HepG2 (cell line): ENCODE measurements around the gene MAP3K3.

Source experiments
- CTCF ChIP-seq: sonication (generic); formaldehyde crosslinking; IDR thresholded peaks from 2 replicates; pipeline ENCODE4 v1.5.0; 2020; ENCODE audit warnings: mild to moderate bottlenecking, missing genetic modification reagents, moderate library complexity
- EZH2 ChIP-seq: conservative IDR thresholded peaks from 2 replicates; pipeline ENCODE4 v1.6.1; 2012; ENCODE audit warnings: mild to moderate bottlenecking, low read depth, low read length, moderate library complexity
- NFE2L1 ChIP-seq: sonication (generic); formaldehyde crosslinking; IDR thresholded peaks from 2 replicates; pipeline ENCODE4 v1.4.0; 2020; ENCODE audit warnings: missing genetic modification reagents, mild to moderate bottlenecking, borderline replicate concordance
- POLR2AphosphoS5 ChIP-seq: IDR thresholded peaks from 2 replicates; pipeline ENCODE4 v1.6.1; 2012; ENCODE audit warnings: low read depth, low read length
- SUZ12 ChIP-seq: fragments of 150-350 bp; IDR thresholded peaks from 2 replicates; pipeline ENCODE4 v1.6.1; 2014; ENCODE audit warnings: low read depth, low read length
- TBL1XR1 ChIP-seq: fragments of 150-350 bp; IDR thresholded peaks from 2 replicates; pipeline ENCODE4 v1.6.1; 2014; ENCODE audit warnings: borderline replicate concordance, low read length; ENCODE audit not compliant: partially characterized antibody
- TCF7L2 ChIP-seq: IDR thresholded peaks from 2 replicates; pipeline ENCODE4 v1.6.1; 2011; ENCODE audit warnings: mild to moderate bottlenecking, low read depth, low read length, moderate library complexity
- YY1 ChIP-seq: IDR thresholded peaks from 2 replicates; pipeline ENCODE4 v1.6.1; 2011; ENCODE audit warnings: low read length, low read depth, moderate library complexity, mild to moderate bottlenecking; ENCODE audit not compliant: insufficient read depth, insufficient replicate concordance
- ZBTB14 ChIP-seq: sonication (generic); formaldehyde crosslinking; IDR thresholded peaks from 2 replicates; pipeline ENCODE4 v1.4.0; 2020; ENCODE audit warnings: missing genetic modification reagents
- ZFP37 ChIP-seq: sonication (generic); formaldehyde crosslinking; IDR thresholded peaks from 2 replicates; pipeline ENCODE4 v1.4.0; 2020; ENCODE audit warnings: missing genetic modification reagents, borderline replicate concordance
- ZNF274 ChIP-seq: sonication (generic); formaldehyde crosslinking; IDR thresholded peaks from 2 replicates; pipeline ENCODE4 v1.5.1; 2020; ENCODE audit warnings: mild to moderate bottlenecking, missing genetic modification reagents
- ZNF547 ChIP-seq: sonication (generic); formaldehyde crosslinking; IDR thresholded peaks from 2 replicates; pipeline ENCODE4 v1.5.1; 2020; ENCODE audit warnings: mild to moderate bottlenecking, missing genetic modification reagents

GRCh38 chr17:63665527-63666214, 43.5 kb downstream of the MAP3K3 start:
- TF ChIP-seq TBL1XR1 (no peak), NFE2L1 (CRISPR knock-in tag) (no peak), ZBTB14 (no peak), YY1 (no peak), CTCF (CRISPR knock-in tag) (no peak), SUZ12 (no peak), TCF7L2 (no peak), ZFP37 (no peak), POLR2AphosphoS5 (no peak), EZH2 (no peak), ZNF274 (CRISPR knock-in tag) (no peak), ZNF547 (CRISPR knock-in tag) (no peak)
